AG04449 (cell line): ENCODE measurements around the gene RAB15.

Experiments
- CTCF ChIA-PET: fragments of 350-600 bp; formaldehyde crosslinking; extraction: SDS; loops from one replicate; lab custom pipeline; 2021; ENCODE audit warnings: antibody characterized with exemption; lab: Yijun Ruan, JAX
- POLR2A ChIA-PET: fragments of 400-600, 350-600 bp; formaldehyde crosslinking; extraction: SDS; loops from one replicate; lab custom pipeline; 2020; ENCODE audit warnings: antibody characterized with exemption, inconsistent platforms; lab: Yijun Ruan, JAX
- DNase-seq: peaks from one replicate; pipeline ENCODE4 v3.0.0-alpha.2; 2010; ENCODE audit warnings: low read depth, low spot score
- H3K4me3 ChIP-seq: 2 replicates; pipeline ENCODE4 v1.5.1; 2011; ENCODE audit warnings: low read depth, mild to moderate bottlenecking, control low read depth, low read length
- CTCF ChIP-seq: IDR thresholded peaks from one replicate; pipeline ENCODE4 v1.5.1; 2011; ENCODE audit warnings: mild to moderate bottlenecking, moderate library complexity, low read length, control low read depth, inconsistent platforms; ENCODE audit not compliant: insufficient read depth; ENCODE audit errors: missing control alignments

The RAB15 gene

GRCh38 chr14:64973826-64974225 lies 1.7 kb upstream of the RAB15 start:
- CTCF ChIA-PET = interaction anchor here (9.1 kb wide), 1 partner anchor 10 kb away, joined by 111 read pairs; the partner anchor contains the start of gene FNTB
- TF ChIP-seq CTCF = no peak
- DNase-seq = no peak

GRCh38 chr14:64973026-64973442 lies 898 bp upstream of the RAB15 start:
- no peak for TF ChIP-seq CTCF
- ChIA-PET CTCF (interaction anchor here (9.1 kb wide), 1 partner anchor 11 kb away, joined by 111 read pairs; the partner anchor contains the start of gene FNTB), POLR2A (no interaction called here)
- DNase-seq = no peak
- H3K4me3 ChIP-seq = no peak overlapping the region

More at GRCh38 chr14:64973826-64974225, 1.7 kb upstream of the RAB15 start:
- POLR2A ChIA-PET = no interaction called here
- H3K4me3 ChIP-seq = no peak overlapping the region

- DNase-seq = no peak
- ChIA-PET CTCF (interaction anchor here (0.7 to 9.1 kb wide), 4 partner anchors 9 to 49 kb away, joined by 3 to 111 read pairs (median 3); partner anchors contain the start of gene FNTB), POLR2A (interaction anchor here (0.7 to 1.5 kb wide), 2 partner anchors 8 to 431 kb away, joined by 3 to 4 read pairs; partner anchors contain the start of gene HSPA2)
- H3K4me3 ChIP-seq = peak overlapping the region; percentile 76
- no peak for TF ChIP-seq CTCF
These were observed 619 bp downstream of the RAB15 start for GRCh38 chr14:64971491-64971942.

GRCh38 chr14:64970776-64971477 lies 1.2 kb downstream of the RAB15 start:
- POLR2A ChIA-PET = interaction anchor here (0.7 to 1.5 kb wide), 2 partner anchors 9 to 430 kb away, joined by 3 to 4 read pairs; partner anchors contain the start of gene HSPA2
- CTCF ChIA-PET = interaction anchor here (0.7 to 9.1 kb wide), 5 partner anchors 8 to 79 kb away, joined by 3 to 111 read pairs (median 3); partner anchors contain the start of gene FNTB
- H3K4me3 ChIP-seq = peak overlapping the region; percentile 76
- no peak for DNase-seq
- no peak for TF ChIP-seq CTCF

- no peak for DNase-seq
- no peak overlapping the region for H3K4me3 ChIP-seq
- ChIA-PET CTCF (interaction anchor here (0.7 to 9.1 kb wide), 4 partner anchors 10 to 50 kb away, joined by 3 to 111 read pairs (median 3); partner anchors contain the start of gene FNTB), POLR2A (interaction anchor here (1.5 kb wide), 1 partner anchor 430 kb away, joined by 4 read pairs; the partner anchor contains the start of gene HSPA2)
- TF ChIP-seq CTCF = no peak
These were observed 2.1 kb downstream of the RAB15 start for GRCh38 chr14:64970041-64970440.

GRCh38 chr14:64968651-64969050 lies 3.5 kb downstream of the RAB15 start:
- TF ChIP-seq CTCF = no peak
- CTCF ChIA-PET = interaction anchor here (1.5 to 9.1 kb wide), 2 partner anchors 12 to 16 kb away, joined by 4 to 111 read pairs; partner anchors contain the start of gene FNTB
- POLR2A ChIA-PET = no interaction called here
- no peak overlapping the region for H3K4me3 ChIP-seq
- no peak for DNase-seq
